PFSK-1 (cell line): ENCODE results near the gene NEDD4L.

Experiments
- FOXP2 ChIP-seq: optimal IDR thresholded peaks from 2 replicates; pipeline ENCODE3; 2011; ENCODE audit warnings: borderline replicate concordance, control low read depth, inconsistent platforms; ENCODE audit not compliant: insufficient read depth; ENCODE audit errors: extremely low read length, extremely low read depth
- POLR2AphosphoS5 ChIP-seq: IDR thresholded peaks from 2 replicates; pipeline ENCODE4 v1.6.1; 2012; ENCODE audit warnings: low read depth, mild to moderate bottlenecking, control low read depth, low read length, moderate library complexity
- SIN3A ChIP-seq: IDR thresholded peaks from 2 replicates; pipeline ENCODE4 v1.6.1; 2012; ENCODE audit warnings: mild to moderate bottlenecking, low read length, moderate library complexity, borderline replicate concordance; ENCODE audit not compliant: insufficient read depth
- TAF1 ChIP-seq: IDR thresholded peaks from 2 replicates; pipeline ENCODE4 v1.6.1; 2012; ENCODE audit warnings: low read length, control low read depth, borderline replicate concordance; ENCODE audit not compliant: insufficient read depth
- TF ChIP-seq, protein P1 (sequence below), 2 experiments: IDR thresholded peaks; 2 replicates each; pipeline versions ENCODE4 v1.6.1 to v1.8.0; 2011 to 2012; ENCODE audit warnings: low read depth in 2 of 2, low read length in 2 of 2, control low read depth in 1 of 2, inconsistent platforms in 1 of 2, mild to moderate bottlenecking in 1 of 2, moderate library complexity in 1 of 2; ENCODE audit not compliant: insufficient read depth in 1 of 2

NEDD4L gene

GRCh38 chr18:58027341-58027740 is 16.7 kb upstream of the NEDD4L start:
- TF ChIP-seq, protein P1, sequence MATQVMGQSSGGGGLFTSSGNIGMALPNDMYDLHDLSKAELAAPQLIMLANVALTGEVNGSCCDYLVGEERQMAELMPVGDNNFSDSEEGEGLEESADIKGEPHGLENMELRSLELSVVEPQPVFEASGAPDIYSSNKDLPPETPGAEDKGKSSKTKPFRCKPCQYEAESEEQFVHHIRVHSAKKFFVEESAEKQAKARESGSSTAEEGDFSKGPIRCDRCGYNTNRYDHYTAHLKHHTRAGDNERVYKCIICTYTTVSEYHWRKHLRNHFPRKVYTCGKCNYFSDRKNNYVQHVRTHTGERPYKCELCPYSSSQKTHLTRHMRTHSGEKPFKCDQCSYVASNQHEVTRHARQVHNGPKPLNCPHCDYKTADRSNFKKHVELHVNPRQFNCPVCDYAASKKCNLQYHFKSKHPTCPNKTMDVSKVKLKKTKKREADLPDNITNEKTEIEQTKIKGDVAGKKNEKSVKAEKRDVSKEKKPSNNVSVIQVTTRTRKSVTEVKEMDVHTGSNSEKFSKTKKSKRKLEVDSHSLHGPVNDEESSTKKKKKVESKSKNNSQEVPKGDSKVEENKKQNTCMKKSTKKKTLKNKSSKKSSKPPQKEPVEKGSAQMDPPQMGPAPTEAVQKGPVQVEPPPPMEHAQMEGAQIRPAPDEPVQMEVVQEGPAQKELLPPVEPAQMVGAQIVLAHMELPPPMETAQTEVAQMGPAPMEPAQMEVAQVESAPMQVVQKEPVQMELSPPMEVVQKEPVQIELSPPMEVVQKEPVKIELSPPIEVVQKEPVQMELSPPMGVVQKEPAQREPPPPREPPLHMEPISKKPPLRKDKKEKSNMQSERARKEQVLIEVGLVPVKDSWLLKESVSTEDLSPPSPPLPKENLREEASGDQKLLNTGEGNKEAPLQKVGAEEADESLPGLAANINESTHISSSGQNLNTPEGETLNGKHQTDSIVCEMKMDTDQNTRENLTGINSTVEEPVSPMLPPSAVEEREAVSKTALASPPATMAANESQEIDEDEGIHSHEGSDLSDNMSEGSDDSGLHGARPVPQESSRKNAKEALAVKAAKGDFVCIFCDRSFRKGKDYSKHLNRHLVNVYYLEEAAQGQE (IDR thresholded peaks at IDR 0.05; ENCODE audit: insufficient read depth in 1 of 2, low read depth in 2 of 2, low read length in 2 of 2): no peak
- TF ChIP-seq FOXP2 (no peak), SIN3A (no peak), TAF1 (no peak), POLR2AphosphoS5 (no peak)

DNA sequence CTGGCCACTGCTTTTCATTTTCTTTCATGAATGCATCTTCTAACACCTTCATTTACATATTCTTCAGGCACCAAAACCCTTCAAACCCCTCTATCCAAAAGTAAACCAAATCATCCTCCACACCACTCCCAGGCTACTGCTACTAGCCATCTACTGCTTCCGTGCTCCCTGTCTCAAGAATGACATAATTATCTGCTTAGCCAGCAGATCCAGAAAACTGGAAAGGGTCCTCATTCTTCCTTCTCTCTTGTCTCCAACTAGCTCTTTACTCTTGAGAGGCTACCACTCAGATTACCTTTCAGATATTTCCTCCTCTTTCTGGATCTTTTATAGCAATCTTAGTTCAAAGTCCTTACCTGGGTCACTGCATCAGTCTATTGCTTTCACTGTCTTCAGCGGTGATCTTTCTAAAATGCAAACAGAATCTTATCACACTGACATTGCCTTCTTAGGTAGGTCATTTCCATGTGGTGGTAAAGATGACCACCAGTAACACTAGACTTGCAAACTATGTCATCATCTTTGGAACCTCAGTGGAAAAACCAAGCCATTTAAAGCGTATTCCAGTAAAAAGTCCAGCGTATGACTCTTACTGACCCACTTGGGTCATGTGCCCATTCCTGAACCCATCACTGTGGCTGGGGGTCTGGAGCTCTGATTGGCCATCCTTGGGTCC is 15.8 kb upstream of the NEDD4L start:
- no peak for TF ChIP-seq SIN3A
- no peak for TF ChIP-seq FOXP2
- TF ChIP-seq, protein P1 (IDR thresholded peaks at IDR 0.05; ENCODE audit: insufficient read depth in 1 of 2, low read depth in 2 of 2, low read length in 2 of 2): no peak
- TF ChIP-seq POLR2AphosphoS5: no peak
- no peak for TF ChIP-seq TAF1

DNA sequence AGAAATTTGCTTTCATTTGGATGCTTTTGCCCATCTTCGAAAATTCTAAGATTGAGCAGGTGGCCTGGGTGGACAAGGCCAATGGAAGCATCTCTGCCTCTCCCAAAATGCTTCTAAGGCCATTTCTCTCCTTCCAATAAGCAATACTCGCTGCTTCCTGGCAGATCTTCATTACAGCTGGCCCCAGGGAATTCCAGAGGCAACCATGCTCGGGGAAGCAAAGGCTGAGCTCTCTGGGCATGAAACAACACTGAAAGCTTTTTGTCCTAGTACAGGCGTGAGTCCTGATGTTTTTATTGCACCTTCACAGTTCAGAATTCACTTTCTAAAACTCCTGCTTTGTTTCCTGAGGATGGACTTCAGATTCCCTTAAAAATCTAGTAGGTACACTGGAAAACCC is 11.8 kb upstream of the NEDD4L start:
- TF ChIP-seq, protein P1 (IDR thresholded peaks at IDR 0.05; ENCODE audit: insufficient read depth in 1 of 2, low read depth in 2 of 2, low read length in 2 of 2): no peak
- TF ChIP-seq TAF1 (no peak), POLR2AphosphoS5 (no peak), SIN3A (no peak), FOXP2 (no peak)

DNA sequence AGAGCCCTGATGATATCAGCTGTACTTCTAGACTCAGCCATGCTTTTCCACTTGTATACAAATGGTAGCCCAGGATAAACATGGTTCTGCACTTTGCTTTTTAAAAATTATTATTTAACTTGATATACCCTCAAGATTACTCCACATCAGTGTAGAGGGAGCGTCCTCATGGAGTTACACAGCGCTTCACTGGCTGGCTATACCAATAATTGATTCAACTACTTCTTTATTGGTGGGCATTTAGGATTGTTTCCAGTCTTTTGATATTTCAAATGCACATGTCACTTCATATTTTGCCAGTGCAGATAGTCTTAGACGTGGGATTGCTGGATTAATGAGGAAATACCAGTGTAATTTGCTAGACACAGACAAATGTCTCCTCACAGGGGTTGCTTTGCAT is 10.8 kb upstream of the NEDD4L start:
- TF ChIP-seq TAF1 (no peak), POLR2AphosphoS5 (no peak), SIN3A (no peak), FOXP2 (no peak)

DNA sequence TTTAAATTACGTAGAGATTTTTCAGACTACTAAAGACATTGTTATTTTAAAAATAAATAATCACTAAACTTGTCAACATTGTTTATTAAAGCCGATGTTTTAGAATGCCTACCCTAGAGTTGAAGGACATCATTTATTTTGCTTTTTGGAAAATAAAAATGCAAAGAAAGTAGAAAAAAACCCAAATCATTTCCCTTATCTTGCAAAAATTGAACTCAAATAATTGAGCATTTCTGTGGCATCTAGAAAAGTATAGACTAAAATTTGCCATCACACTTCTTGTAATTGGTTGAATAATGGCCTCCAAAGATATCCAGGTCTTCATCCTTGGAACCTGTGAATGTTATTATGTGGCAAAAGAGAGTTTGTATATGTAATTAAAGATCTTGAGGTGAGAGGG is 9.7 kb upstream of the NEDD4L start:
- TF ChIP-seq, protein P1 (IDR thresholded peaks at IDR 0.05; ENCODE audit: insufficient read depth in 1 of 2, low read depth in 2 of 2, low read length in 2 of 2): no peak
- no peak for TF ChIP-seq FOXP2
- no peak for TF ChIP-seq SIN3A
- TF ChIP-seq TAF1: no peak
- TF ChIP-seq POLR2AphosphoS5: no peak
